ENCODE measurements around the gene CLCNKA. TPM values are rescaled to one million over a fixed set of nuclear protein-coding genes. Genes with fewer than 3 reads are reported as not detected.
"Not testable (repeated sequence)": the region's sequence is repeated elsewhere in the genome, so short reads cannot be mapped to it uniquely, and the experiment has no call there.

The CLCNKA gene
- total and polyA plus RNA-seq, 7 experiments from 2014 or later: not detected

DNA sequence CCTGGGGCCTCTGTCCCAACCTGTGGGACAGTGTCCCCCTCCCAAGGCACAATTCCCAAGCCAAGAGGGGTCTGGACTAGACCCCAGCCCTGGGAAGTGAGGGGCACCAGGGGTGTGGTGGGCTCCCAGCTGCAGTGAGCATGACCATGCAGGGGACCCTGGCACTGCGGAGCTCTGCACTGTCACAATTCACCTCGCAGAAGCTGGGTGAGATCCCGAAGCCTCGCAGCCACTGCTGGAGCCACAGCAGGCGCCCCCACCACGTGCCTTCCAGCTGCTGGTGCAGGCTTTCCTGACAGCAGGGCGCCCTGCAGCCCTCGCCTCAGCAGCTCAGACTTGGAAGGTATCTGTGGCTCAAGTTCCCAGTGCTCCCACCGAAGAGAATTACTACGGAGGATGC, 27.8 kb upstream of the CLCNKA start:
- intact Hi-C loops (cut with micrococcal nuclease): loop anchor here (1.0 kb wide), 3 partner anchors 179 to 202 kb away; no protein-coding TSS in a partner anchor
- no peaks in the 10 kb centered on the region for H3K9me3 Mint-ChIP-seq
- no peak overlapping the region for H3K4me3 ChIP-seq (ENCODE audit: low read length)
- H3K4me1 ChIP-seq (ENCODE audit: control insufficient read depth in 2 of 2, insufficient read depth in 2 of 2, low read length in 2 of 2): no peaks in the 10 kb centered on the region
- H3K4me3 Mint-ChIP-seq: no peak overlapping the region
- no peaks in the 10 kb centered on the region for H3K36me3 Mint-ChIP-seq
- H3K27ac ChIP-seq (ENCODE audit: low read depth, low read length): no peak overlapping the region
- H3K27ac Mint-ChIP-seq: no peak overlapping the region
- H3K27me3 Mint-ChIP-seq: peaks cover 0 to 3% (median 0%) of the 10 kb centered on the region in 5 donors
- no peaks in the 10 kb centered on the region for H3K9me3 ChIP-seq (ENCODE audit: control insufficient read depth in 2 of 3, low read length in 3 of 3)
- POLR2A ChIA-PET: interaction anchor here (0.6 kb wide), 1 partner anchor 99 kb away, joined by 3 read pairs; no protein-coding TSS in a partner anchor
- no peak for DNase-seq
- H3K27me3 ChIP-seq (ENCODE audit: control insufficient read depth in 2 of 2, insufficient read depth in 2 of 2, low read length in 2 of 2): no peaks in the 10 kb centered on the region
- no peak for ATAC-seq
- CTCF ChIA-PET: interaction anchor here (0.6 to 1.2 kb wide), 2 partner anchors 179 to 297 kb away, joined by 3 to 6 read pairs; no protein-coding TSS in a partner anchor
- H3K4me1 Mint-ChIP-seq: no peaks in the 10 kb centered on the region
- no peaks in the 10 kb centered on the region for H3K36me3 ChIP-seq (ENCODE audit: control insufficient read depth in 2 of 3, insufficient read depth in 3 of 3, low read length in 3 of 3)

DNA sequence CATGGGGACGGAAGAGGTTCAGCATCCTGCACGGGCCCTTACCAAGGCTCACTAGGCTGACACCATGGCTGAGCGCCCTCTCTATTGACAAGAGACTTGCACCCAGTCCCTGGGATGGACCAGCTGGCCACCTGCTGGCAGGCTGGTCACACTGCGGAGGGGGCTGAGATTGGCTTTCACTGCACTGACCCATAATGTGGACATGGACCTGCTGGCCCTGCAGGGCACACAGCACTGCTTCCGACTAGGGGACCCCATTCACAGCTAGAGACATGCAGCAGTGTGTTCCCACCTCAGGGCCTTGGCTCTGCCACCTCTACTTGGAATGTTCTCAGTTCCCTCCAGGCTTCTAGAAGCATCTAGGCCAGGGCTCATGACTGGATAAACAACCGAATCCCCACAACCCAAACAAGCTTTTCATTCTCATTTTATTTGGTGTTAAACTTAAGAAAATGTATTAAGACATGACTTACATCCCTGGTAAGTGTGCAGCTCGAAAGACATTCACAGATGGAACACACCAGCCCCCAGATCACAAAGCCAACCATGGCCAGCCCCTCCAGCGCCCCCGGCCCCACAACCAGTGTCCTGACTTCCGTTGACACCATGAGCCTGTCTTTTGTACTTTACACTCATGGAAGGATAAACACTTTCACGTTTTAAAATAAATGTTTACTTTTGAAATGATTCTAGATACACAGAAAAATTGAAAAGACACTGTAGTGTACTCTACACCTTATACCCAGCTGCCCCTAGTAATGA, 27.1 kb upstream of the CLCNKA start:
- Mint-ChIP-seq H3K4me3 (no peak overlapping the region), H3K36me3 (no peaks in the 10 kb centered on the region), H3K9me3 (no peaks in the 10 kb centered on the region), H3K27ac (peak overlapping the region in 1 of 9 donors; percentile 9), H3K4me1 (no peaks in the 10 kb centered on the region), H3K27me3 (peaks cover 0 to 3% (median 0%) of the 10 kb centered on the region in 5 donors)
- Histone ChIP-seq H3K9me3 (ENCODE audit: control insufficient read depth in 2 of 3, low read length in 3 of 3) (no peaks in the 10 kb centered on the region), H3K27me3 (ENCODE audit: control insufficient read depth in 2 of 2, insufficient read depth in 2 of 2, low read length in 2 of 2) (no peaks in the 10 kb centered on the region), H3K36me3 (ENCODE audit: control insufficient read depth in 2 of 3, insufficient read depth in 3 of 3, low read length in 3 of 3) (no peaks in the 10 kb centered on the region), H3K27ac (ENCODE audit: low read depth, low read length) (no peak overlapping the region), H3K4me3 (ENCODE audit: low read length) (no peak overlapping the region), H3K4me1 (ENCODE audit: control insufficient read depth in 2 of 2, insufficient read depth in 2 of 2, low read length in 2 of 2) (no peaks in the 10 kb centered on the region)
- intact Hi-C loops (cut with micrococcal nuclease): loop anchor here (1.0 kb wide), 3 partner anchors 179 to 202 kb away; no protein-coding TSS in a partner anchor
- peak; percentile 79 for ATAC-seq
- ChIA-PET CTCF (interaction anchor here (0.6 to 1.2 kb wide), 2 partner anchors 141 to 179 kb away, joined by 3 read pairs; no protein-coding TSS in a partner anchor), POLR2A (interaction anchor here (0.6 kb wide), 1 partner anchor 99 kb away, joined by 3 read pairs; no protein-coding TSS in a partner anchor)
- DNase-seq: peak in 4 of 9 donors; percentile 11 to 60 (median 30)

DNA sequence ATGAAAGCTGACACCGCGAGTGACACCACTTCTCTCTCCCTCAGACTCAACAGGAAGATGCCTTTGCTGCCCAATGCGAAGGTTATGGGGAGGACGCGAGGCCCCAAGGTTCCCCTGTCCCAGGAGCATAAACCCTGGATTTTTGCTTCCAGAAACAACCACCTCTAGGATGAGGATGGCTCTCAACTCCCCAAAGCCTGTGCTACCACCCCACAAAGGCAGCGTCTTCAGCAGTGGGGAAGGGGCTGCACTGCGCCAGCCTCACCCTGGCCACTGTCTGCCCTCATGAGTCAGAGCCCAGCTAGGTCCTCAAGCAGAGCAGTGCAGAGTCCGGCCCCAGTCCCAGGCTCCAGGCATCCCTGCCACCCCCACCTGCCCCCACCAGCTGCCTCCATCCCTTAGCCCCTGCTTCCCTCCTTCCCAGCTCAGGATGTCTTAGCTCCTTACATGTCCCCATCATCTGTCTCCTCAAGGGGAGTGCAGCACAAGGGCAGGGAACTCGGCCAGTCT, 24.7 kb upstream of the CLCNKA start:
- no peaks in the 10 kb centered on the region for H3K36me3 ChIP-seq (ENCODE audit: control insufficient read depth in 2 of 3, insufficient read depth in 3 of 3, low read length in 3 of 3)
- Mint-ChIP-seq H3K9me3 (no peaks in the 10 kb centered on the region), H3K36me3 (no peaks in the 10 kb centered on the region), H3K27ac (no peak overlapping the region), H3K27me3 (peaks cover 0 to 3% (median 0%) of the 10 kb centered on the region in 5 donors), H3K4me3 (no peak overlapping the region), H3K4me1 (no peaks in the 10 kb centered on the region)
- H3K27ac ChIP-seq (ENCODE audit: low read depth, low read length): no peak overlapping the region
- POLR2A ChIA-PET: no interaction called here
- no peaks in the 10 kb centered on the region for H3K4me1 ChIP-seq (ENCODE audit: control insufficient read depth in 2 of 2, insufficient read depth in 2 of 2, low read length in 2 of 2)
- no peak overlapping the region for H3K4me3 ChIP-seq (ENCODE audit: low read length)
- no peaks in the 10 kb centered on the region for H3K27me3 ChIP-seq (ENCODE audit: control insufficient read depth in 2 of 2, insufficient read depth in 2 of 2, low read length in 2 of 2)
- CTCF ChIA-PET: no interaction called here
- no peak for DNase-seq
- no peak for ATAC-seq
- intact Hi-C loops (cut with micrococcal nuclease): no loop called here
- H3K9me3 ChIP-seq (ENCODE audit: control insufficient read depth in 2 of 3, low read length in 3 of 3): no peaks in the 10 kb centered on the region

DNA sequence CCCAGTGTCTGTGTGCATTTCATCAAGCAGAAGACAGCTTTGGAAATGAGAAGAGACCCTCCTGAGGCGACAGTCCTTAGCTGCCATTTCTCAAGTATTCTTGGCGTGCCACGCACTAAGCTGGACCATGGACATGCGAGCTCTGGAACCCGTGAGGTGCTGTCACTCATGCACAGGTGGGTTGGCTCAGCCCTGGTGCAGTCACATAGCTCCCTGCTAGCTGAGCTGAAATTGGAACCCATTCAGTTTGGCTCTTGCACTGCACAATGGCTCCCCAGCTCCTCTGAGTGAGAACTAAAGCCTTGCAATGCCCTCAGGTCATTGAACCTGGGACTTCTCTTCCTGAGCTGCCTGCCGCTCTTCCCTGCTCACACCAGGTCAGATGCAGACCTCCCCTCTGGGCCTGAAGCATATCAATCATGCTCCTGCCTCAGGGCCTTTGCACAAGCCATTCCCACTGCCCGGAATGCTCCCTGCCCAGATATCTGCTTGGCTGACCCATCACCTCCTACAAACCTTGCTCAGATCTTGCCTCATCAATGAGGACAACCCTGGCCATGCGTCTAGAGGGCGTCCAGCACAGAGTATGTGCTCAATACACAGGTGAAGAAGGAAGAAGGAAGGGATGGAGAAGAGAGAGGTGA, 24.1 kb upstream of the CLCNKA start:
- Mint-ChIP-seq H3K27me3 (peaks cover 0 to 3% (median 0%) of the 10 kb centered on the region in 5 donors), H3K9me3 (no peaks in the 10 kb centered on the region), H3K36me3 (no peaks in the 10 kb centered on the region), H3K4me3 (no peak overlapping the region), H3K4me1 (no peaks in the 10 kb centered on the region), H3K27ac (no peak overlapping the region)
- CTCF ChIA-PET: interaction anchor here (1.1 kb wide), 1 partner anchor 182 kb away, joined by 3 read pairs; no protein-coding TSS in a partner anchor
- H3K27me3 ChIP-seq (ENCODE audit: control insufficient read depth in 2 of 2, insufficient read depth in 2 of 2, low read length in 2 of 2): no peaks in the 10 kb centered on the region
- no peaks in the 10 kb centered on the region for H3K4me1 ChIP-seq (ENCODE audit: control insufficient read depth in 2 of 2, insufficient read depth in 2 of 2, low read length in 2 of 2)
- H3K27ac ChIP-seq (ENCODE audit: low read depth, low read length): no peak overlapping the region
- DNase-seq: no peak
- H3K9me3 ChIP-seq (ENCODE audit: control insufficient read depth in 2 of 3, low read length in 3 of 3): no peaks in the 10 kb centered on the region
- POLR2A ChIA-PET: no interaction called here
- H3K36me3 ChIP-seq (ENCODE audit: control insufficient read depth in 2 of 3, insufficient read depth in 3 of 3, low read length in 3 of 3): no peaks in the 10 kb centered on the region
- ATAC-seq: no peak
- intact Hi-C loops (cut with micrococcal nuclease): no loop called here
- H3K4me3 ChIP-seq (ENCODE audit: low read length): no peak overlapping the region

DNA sequence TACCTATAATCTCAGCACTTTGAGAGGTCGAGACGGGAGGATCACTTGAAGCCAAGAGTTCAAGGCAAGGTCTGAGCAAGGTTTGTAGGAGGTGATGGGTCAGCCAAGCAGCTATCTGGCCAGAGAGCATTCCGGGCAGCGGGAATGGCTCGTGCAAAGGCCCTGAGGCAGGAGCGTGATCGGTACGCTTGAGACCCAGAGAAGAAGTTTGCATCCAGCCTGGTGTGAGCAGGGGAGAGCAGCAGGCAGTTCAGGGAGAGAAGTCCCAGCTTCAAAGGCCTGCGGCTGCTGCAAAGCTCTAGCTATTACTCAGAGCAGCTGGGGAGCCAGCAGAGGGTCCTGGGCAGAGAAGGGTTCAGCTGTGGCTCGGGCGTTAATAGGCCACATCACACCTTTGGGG, 22.9 kb upstream of the CLCNKA start:
- Histone ChIP-seq H3K9me3 (ENCODE audit: control insufficient read depth in 2 of 3, low read length in 3 of 3) (no peaks in the 10 kb centered on the region), H3K27me3 (ENCODE audit: control insufficient read depth in 2 of 2, insufficient read depth in 2 of 2, low read length in 2 of 2) (no peaks in the 10 kb centered on the region), H3K27ac (ENCODE audit: low read depth, low read length) (no peak overlapping the region), H3K36me3 (ENCODE audit: control insufficient read depth in 2 of 3, insufficient read depth in 3 of 3, low read length in 3 of 3) (no peaks in the 10 kb centered on the region), H3K4me1 (ENCODE audit: control insufficient read depth in 2 of 2, insufficient read depth in 2 of 2, low read length in 2 of 2) (no peaks in the 10 kb centered on the region), H3K4me3 (ENCODE audit: low read length) (no peak overlapping the region)
- H3K36me3 Mint-ChIP-seq: no peaks in the 10 kb centered on the region
- ATAC-seq (no peak), DNase-seq (no peak)
- no peaks in the 10 kb centered on the region for H3K4me1 Mint-ChIP-seq
- peaks cover 0 to 3% (median 0%) of the 10 kb centered on the region in 5 donors for H3K27me3 Mint-ChIP-seq
- no peak overlapping the region for H3K27ac Mint-ChIP-seq
- POLR2A ChIA-PET: interaction anchor here (0.6 kb wide), 1 partner anchor 8 kb away, joined by 3 read pairs; no protein-coding TSS in a partner anchor
- H3K9me3 Mint-ChIP-seq: no peaks in the 10 kb centered on the region
- intact Hi-C loops (cut with micrococcal nuclease): no loop called here
- H3K4me3 Mint-ChIP-seq: no peak overlapping the region
- CTCF ChIA-PET: interaction anchor here (0.6 to 1.1 kb wide), 2 partner anchors 183 to 195 kb away, joined by 3 read pairs; no protein-coding TSS in a partner anchor

DNA sequence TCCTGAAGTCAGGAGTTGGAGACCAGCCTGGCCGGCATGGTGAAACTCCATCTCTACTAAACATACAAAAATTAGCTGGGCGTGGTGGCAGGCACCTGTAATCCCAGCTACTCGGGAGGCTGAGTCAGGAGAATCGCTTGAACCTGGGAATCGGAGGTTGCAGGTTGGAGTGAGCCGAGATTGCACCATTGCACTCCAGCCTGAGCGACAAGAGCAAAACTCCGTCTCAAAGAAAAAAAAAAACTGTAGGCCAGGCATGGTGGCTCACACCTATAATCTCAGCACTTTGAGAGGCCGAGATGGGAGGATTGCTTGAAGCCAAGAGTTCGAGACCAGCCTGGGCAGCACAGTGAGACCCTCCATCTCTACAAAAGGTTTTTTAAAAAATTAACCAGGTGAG, 20.6 kb upstream of the CLCNKA start:
- H3K27ac Mint-ChIP-seq: not testable (repeated sequence)
- CTCF ChIA-PET: interaction anchor here (0.6 kb wide), 1 partner anchor 189 kb away, joined by 4 read pairs; no protein-coding TSS in a partner anchor

More for the DNA sequence above, 20.6 kb upstream of the CLCNKA start:
- DNase-seq; H3K9me3 Mint-ChIP-seq; intact Hi-C loops (cut with micrococcal nuclease); ATAC-seq; H3K4me3 ChIP-seq (ENCODE audit: low read length); H3K27me3 Mint-ChIP-seq; H3K27me3 ChIP-seq (ENCODE audit: control insufficient read depth in 2 of 2, insufficient read depth in 2 of 2, low read length in 2 of 2); H3K9me3 ChIP-seq (ENCODE audit: control insufficient read depth in 2 of 3, low read length in 3 of 3); H3K4me1 ChIP-seq (ENCODE audit: control insufficient read depth in 2 of 2, insufficient read depth in 2 of 2, low read length in 2 of 2); POLR2A ChIA-PET; H3K27ac ChIP-seq (ENCODE audit: low read depth, low read length); H3K36me3 ChIP-seq (ENCODE audit: control insufficient read depth in 2 of 3, insufficient read depth in 3 of 3, low read length in 3 of 3); H3K4me3 Mint-ChIP-seq; H3K4me1 Mint-ChIP-seq; H3K36me3 Mint-ChIP-seq: not testable (repeated sequence)
